GM23338 (cell line): Measurements from ENCODE around the gene SLBP. TPM values are rescaled to one million over a fixed set of nuclear protein-coding genes. Genes with fewer than 3 reads are reported as not detected.
A peak's percentile ranks its signal among the peaks of the same experiment; 100 is the strongest.

Experiments
- ATAC-seq: fragments of 200-7000 bp; cut with Tn5 transposase; 3 replicates; pipeline ENCODE4 v1.9.1; 2020
- DNase-seq: peaks from one replicate; pipeline ENCODE4 v3.0.0-alpha.2; 2015; ENCODE audit warnings: low spot score
- H2AFZ ChIP-seq: fragments of 200-600 bp; sonication (generic); 2 replicates; pipeline ENCODE4 v1.8.0; 2016; ENCODE audit warnings: antibody characterized with exemption, mild to moderate bottlenecking, moderate library complexity
- H3F3A ChIP-seq: fragments of 200-600 bp; sonication (generic); replicated peaks from 2 replicates; pipeline ENCODE4 v1.8.0; 2017; ENCODE audit warnings: antibody characterized with exemption, mixed run types, low read depth
- H3K27ac ChIP-seq: fragments of 200-600 bp; sonication (generic); 2 replicates; pipeline ENCODE4 v1.6.1; 2016; ENCODE audit warnings: low read depth
- H3K27me3 ChIP-seq: fragments of 200-600 bp; sonication (generic); 2 replicates; pipeline ENCODE4 v1.8.0; 2016; ENCODE audit warnings: mild to moderate bottlenecking, mixed run types, moderate library complexity; ENCODE audit not compliant: insufficient read depth
- H3K36me3 ChIP-seq: fragments of 200-600 bp; sonication (generic); 2 replicates; pipeline ENCODE4 v1.8.0; 2016; ENCODE audit warnings: mild to moderate bottlenecking; ENCODE audit not compliant: insufficient read depth
- H3K4me1 ChIP-seq: fragments of 200-600 bp; sonication (generic); 2 replicates; pipeline ENCODE4 v1.8.0; 2016; ENCODE audit warnings: mild to moderate bottlenecking, moderate library complexity; ENCODE audit not compliant: insufficient read depth
- H3K4me2 ChIP-seq: fragments of 200-600 bp; sonication (generic); 2 replicates; pipeline ENCODE4 v1.7.1; 2017; ENCODE audit warnings: mixed run types
- H3K4me3 ChIP-seq: fragments of 200-600 bp; sonication (generic); 2 replicates; pipeline ENCODE4 v1.6.1; 2016; ENCODE audit warnings: mixed run types
- H3K79me2 ChIP-seq: fragments of 200-600 bp; sonication (generic); replicated peaks from 2 replicates; pipeline ENCODE4 v1.8.0; 2017; ENCODE audit warnings: mild to moderate bottlenecking; ENCODE audit not compliant: insufficient read depth
- H3K9me2 ChIP-seq: fragments of 200-600 bp; sonication (generic); 2 replicates; pipeline ENCODE4 v1.8.0; 2017; ENCODE audit not compliant: insufficient read depth
- H4K20me1 ChIP-seq: fragments of 200-600 bp; sonication (generic); replicated peaks from 2 replicates; pipeline ENCODE4 v1.8.0; 2017; ENCODE audit warnings: mild to moderate bottlenecking; ENCODE audit not compliant: insufficient read depth
- H3K27ac Mint-ChIP-seq: 2 replicates; pipeline ENCODE4 v1.8.0; 2020; ENCODE audit warnings: inconsistent platforms, mild to moderate bottlenecking, moderate library complexity, mixed read lengths
- H3K27me3 Mint-ChIP-seq: 3 replicates; pipeline ENCODE4 v1.8.0; 2022; ENCODE audit warnings: low read depth, mild to moderate bottlenecking, moderate library complexity, mixed read lengths, inconsistent platforms; ENCODE audit not compliant: insufficient read depth, poor library complexity
- H3K36me3 Mint-ChIP-seq: 3 replicates; pipeline ENCODE4 v1.8.0; 2021; ENCODE audit warnings: low read depth, mild to moderate bottlenecking, inconsistent platforms, moderate library complexity, mixed read lengths
- H3K4me1 Mint-ChIP-seq: 3 replicates; pipeline ENCODE4 v1.8.0; 2020; ENCODE audit warnings: mild to moderate bottlenecking, inconsistent platforms, mixed read lengths
- H3K4me3 Mint-ChIP-seq: 3 replicates; pipeline ENCODE4 v1.8.0; 2021; ENCODE audit warnings: moderate library complexity, mild to moderate bottlenecking, inconsistent platforms, mixed read lengths
- H3K9me3 Mint-ChIP-seq: 3 replicates; pipeline ENCODE4 v1.8.0; 2020; ENCODE audit warnings: moderate library complexity, mild to moderate bottlenecking, inconsistent platforms, mixed read lengths
- CREB1 ChIP-seq: fragments of 250-450 bp; sonication (Bioruptor Pico); IDR thresholded peaks from 2 replicates; pipeline ENCODE4 v1.5.0; 2020; ENCODE audit warnings: low read depth, mild to moderate bottlenecking, moderate library complexity
- JUNB ChIP-seq: IDR thresholded peaks from one replicate; pipeline ENCODE4 v1.6.1; 2016; ENCODE audit warnings: antibody characterized with exemption; ENCODE audit not compliant: unreplicated experiment
- POLR2AphosphoS5 ChIP-seq: IDR thresholded peaks from 2 replicates; pipeline ENCODE4 v1.6.1; 2016; ENCODE audit warnings: antibody characterized with exemption, low read depth
- ZNF114 ChIP-seq: fragments of 250-450 bp; sonication (Bioruptor Pico); IDR thresholded peaks from 2 replicates; pipeline ENCODE4 v1.5.0; 2020; ENCODE audit warnings: mild to moderate bottlenecking, moderate library complexity
- ZNF331 ChIP-seq: fragments of 250-450 bp; sonication (Bioruptor Pico); IDR thresholded peaks from 2 replicates; pipeline ENCODE4 v1.5.0; 2020; ENCODE audit warnings: low read depth, mild to moderate bottlenecking, moderate library complexity
- polyA plus RNA-seq: library from polyadenylated mRNA; unstranded; fragments of >200 nt; fragmentation: Nextera tagmentation; extraction: Ambion mirVana; gene quantifications from 2 replicates; pipeline ENCODE4 v1.2.1, GENCODE V29; 2016
- total RNA-seq: library from RNA; depleted of rRNA; stranded (reverse); fragments of >200 nt; shearing (Covaris generic); gene quantifications from 2 replicates; pipeline ENCODE4 v1.2.3, GENCODE V29; 2014
- TF ChIP-seq, protein P1 (sequence below): fragments of 250-450 bp; sonication (Bioruptor Pico); IDR thresholded peaks from 2 replicates; pipeline ENCODE4 v1.5.0; 2020; ENCODE audit warnings: mild to moderate bottlenecking, moderate library complexity
- TF ChIP-seq, protein P2 (sequence below), 2 experiments: fragments of 200-600 bp in 1 of 2; sonication (generic) in 1 of 2; conservative IDR thresholded peaks; 2 replicates each; pipeline versions ENCODE4 v1.5.1 to v1.6.1; 2016 to 2017; ENCODE audit warnings: antibody characterized with exemption in 2 of 2, low read depth in 2 of 2, mild to moderate bottlenecking in 2 of 2, moderate library complexity in 1 of 2

SLBP gene
- total and polyA plus RNA-seq, 2 experiments from 2014 or later, result 54.4 to 58.6 TPM

DNA sequence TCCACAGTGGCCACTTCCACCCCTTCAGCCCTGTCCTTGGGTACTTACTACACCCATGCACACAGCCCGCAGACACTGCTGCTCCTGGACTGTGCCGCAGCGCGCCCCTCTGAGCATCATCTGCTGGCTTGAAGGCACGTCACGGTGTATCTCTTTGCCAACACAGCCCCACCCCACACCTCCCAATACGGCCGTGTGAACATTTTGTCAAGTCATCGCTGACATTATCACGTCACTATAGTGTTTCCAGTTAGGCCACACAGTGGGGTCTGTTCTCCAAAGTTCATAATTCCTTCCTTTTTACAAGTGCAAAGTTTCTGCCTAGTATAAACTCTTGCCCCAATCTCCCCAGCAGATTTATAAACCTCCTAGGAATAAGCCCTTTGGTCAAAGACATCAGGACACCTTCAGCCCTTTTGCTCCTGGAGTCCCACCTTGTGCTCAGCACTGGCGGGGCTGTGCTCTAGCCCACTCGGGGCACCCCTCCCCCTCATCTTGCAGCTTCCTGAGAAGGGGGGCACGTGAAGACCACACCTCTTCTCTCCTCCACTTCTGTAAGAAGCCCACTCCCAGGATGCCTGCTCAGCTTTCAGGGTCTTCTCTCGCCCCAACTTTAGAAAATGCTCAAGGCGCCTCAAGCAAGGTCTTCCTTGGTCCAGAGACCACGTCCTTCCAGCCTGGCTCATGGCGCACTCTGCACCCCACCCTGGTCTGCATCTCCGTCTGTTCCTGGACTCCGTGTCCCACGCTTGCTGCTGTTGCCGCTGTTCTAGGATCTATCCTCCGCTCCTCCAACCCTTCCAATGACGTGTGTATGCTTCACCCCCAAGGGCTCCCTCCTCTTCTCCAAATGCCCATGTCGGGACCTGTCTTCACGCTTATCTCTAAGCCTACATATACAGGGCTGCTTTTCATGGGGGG is 35.3 kb downstream of the SLBP start:
- H3K27me3 ChIP-seq, result peaks cover 4% of the 10 kb centered on the region
- H3K27ac ChIP-seq, result no peak overlapping the region
- DNase-seq (no peak), ATAC-seq (no peak)
- H3K4me3 Mint-ChIP-seq, result no peak overlapping the region
- H3K4me3 ChIP-seq, result no peak overlapping the region
- no peak overlapping the region for H2AFZ ChIP-seq
- peaks cover 17% of the 10 kb centered on the region for H3K27me3 Mint-ChIP-seq
- no peaks in the 10 kb centered on the region for H3K4me1 ChIP-seq
- no peaks in the 10 kb centered on the region for H4K20me1 ChIP-seq
- H3K36me3 ChIP-seq, result no peaks in the 10 kb centered on the region
- no peaks in the 10 kb centered on the region for H3K36me3 Mint-ChIP-seq
- no peaks in the 10 kb centered on the region for H3F3A ChIP-seq
- H3K4me1 Mint-ChIP-seq, result peaks cover 13% of the 10 kb centered on the region
- no peaks in the 10 kb centered on the region for H3K9me2 ChIP-seq
- H3K4me2 ChIP-seq, result no peak overlapping the region
- peak overlapping the region; percentile 17; the same call in 1 of the 2 replicates for H3K27ac Mint-ChIP-seq
- TF ChIP-seq ZNF114 (CRISPR knock-in tag) (no peak), ZNF331 (no peak), CREB1 (CRISPR knock-in tag) (no peak), POLR2AphosphoS5 (no peak), JUNB (no peak)
- TF ChIP-seq, protein P1, sequence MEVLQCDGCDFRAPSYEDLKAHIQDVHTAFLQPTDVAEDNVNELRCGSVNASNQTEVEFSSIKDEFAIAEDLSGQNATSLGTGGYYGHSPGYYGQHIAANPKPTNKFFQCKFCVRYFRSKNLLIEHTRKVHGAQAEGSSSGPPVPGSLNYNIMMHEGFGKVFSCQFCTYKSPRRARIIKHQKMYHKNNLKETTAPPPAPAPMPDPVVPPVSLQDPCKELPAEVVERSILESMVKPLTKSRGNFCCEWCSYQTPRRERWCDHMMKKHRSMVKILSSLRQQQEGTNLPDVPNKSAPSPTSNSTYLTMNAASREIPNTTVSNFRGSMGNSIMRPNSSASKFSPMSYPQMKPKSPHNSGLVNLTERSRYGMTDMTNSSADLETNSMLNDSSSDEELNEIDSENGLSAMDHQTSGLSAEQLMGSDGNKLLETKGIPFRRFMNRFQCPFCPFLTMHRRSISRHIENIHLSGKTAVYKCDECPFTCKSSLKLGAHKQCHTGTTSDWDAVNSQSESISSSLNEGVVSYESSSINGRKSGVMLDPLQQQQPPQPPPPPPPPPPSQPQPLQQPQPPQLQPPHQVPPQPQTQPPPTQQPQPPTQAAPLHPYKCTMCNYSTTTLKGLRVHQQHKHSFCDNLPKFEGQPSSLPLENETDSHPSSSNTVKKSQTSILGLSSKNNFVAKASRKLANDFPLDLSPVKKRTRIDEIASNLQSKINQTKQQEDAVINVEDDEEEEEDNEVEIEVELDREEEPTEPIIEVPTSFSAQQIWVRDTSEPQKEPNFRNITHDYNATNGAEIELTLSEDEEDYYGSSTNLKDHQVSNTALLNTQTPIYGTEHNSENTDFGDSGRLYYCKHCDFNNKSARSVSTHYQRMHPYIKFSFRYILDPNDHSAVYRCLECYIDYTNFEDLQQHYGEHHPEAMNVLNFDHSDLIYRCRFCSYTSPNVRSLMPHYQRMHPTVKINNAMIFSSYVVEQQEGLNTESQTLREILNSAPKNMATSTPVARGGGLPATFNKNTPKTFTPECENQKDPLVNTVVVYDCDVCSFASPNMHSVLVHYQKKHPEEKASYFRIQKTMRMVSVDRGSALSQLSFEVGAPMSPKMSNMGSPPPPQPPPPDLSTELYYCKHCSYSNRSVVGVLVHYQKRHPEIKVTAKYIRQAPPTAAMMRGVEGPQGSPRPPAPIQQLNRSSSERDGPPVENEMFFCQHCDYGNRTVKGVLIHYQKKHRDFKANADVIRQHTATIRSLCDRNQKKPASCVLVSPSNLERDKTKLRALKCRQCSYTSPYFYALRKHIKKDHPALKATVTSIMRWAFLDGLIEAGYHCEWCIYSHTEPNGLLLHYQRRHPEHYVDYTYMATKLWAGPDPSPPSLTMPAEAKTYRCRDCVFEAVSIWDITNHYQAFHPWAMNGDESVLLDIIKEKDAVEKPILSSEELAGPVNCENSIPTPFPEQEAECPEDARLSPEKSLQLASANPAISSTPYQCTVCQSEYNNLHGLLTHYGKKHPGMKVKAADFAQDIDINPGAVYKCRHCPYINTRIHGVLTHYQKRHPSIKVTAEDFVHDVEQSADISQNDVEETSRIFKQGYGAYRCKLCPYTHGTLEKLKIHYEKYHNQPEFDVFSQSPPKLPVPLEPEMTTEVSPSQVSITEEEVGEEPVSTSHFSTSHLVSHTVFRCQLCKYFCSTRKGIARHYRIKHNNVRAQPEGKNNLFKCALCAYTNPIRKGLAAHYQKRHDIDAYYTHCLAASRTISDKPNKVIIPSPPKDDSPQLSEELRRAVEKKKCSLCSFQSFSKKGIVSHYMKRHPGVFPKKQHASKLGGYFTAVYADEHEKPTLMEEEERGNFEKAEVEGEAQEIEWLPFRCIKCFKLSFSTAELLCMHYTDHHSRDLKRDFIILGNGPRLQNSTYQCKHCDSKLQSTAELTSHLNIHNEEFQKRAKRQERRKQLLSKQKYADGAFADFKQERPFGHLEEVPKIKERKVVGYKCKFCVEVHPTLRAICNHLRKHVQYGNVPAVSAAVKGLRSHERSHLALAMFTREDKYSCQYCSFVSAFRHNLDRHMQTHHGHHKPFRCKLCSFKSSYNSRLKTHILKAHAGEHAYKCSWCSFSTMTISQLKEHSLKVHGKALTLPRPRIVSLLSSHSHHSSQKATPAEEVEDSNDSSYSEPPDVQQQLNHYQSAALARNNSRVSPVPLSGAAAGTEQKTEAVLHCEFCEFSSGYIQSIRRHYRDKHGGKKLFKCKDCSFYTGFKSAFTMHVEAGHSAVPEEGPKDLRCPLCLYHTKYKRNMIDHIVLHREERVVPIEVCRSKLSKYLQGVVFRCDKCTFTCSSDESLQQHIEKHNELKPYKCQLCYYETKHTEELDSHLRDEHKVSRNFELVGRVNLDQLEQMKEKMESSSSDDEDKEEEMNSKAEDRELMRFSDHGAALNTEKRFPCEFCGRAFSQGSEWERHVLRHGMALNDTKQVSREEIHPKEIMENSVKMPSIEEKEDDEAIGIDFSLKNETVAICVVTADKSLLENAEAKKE, result no peak
- TF ChIP-seq, protein P2, sequence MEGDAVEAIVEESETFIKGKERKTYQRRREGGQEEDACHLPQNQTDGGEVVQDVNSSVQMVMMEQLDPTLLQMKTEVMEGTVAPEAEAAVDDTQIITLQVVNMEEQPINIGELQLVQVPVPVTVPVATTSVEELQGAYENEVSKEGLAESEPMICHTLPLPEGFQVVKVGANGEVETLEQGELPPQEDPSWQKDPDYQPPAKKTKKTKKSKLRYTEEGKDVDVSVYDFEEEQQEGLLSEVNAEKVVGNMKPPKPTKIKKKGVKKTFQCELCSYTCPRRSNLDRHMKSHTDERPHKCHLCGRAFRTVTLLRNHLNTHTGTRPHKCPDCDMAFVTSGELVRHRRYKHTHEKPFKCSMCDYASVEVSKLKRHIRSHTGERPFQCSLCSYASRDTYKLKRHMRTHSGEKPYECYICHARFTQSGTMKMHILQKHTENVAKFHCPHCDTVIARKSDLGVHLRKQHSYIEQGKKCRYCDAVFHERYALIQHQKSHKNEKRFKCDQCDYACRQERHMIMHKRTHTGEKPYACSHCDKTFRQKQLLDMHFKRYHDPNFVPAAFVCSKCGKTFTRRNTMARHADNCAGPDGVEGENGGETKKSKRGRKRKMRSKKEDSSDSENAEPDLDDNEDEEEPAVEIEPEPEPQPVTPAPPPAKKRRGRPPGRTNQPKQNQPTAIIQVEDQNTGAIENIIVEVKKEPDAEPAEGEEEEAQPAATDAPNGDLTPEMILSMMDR (conservative IDR thresholded peaks at IDR 0.05; ENCODE audit: low read depth in 2 of 2), result no peak
- no peaks in the 10 kb centered on the region for H3K9me3 Mint-ChIP-seq
- no peaks in the 10 kb centered on the region for H3K79me2 ChIP-seq
